ENCODE data around the gene P2RY1.
"Not testable (repeated sequence)": the region's sequence is repeated elsewhere in the genome, so short reads cannot be mapped to it uniquely, and the experiment has no call there.

The P2RY1 gene

GRCh38 chr3:152835601-152836102 lies 721 bp downstream of the P2RY1 start:
- in situ Hi-C loops (cut with MboI; ENCODE audit: low sequenced_read_pairs), result no loop called here

- in situ Hi-C loops (cut with MboI; ENCODE audit: low sequenced_read_pairs), result no loop called here
Observed at GRCh38 chr3:152836269-152836668, 1.3 kb downstream of the P2RY1 start.

- in situ Hi-C loops (cut with MboI; ENCODE audit: low sequenced_read_pairs), result no loop called here
Observed at GRCh38 chr3:152839511-152839910, 4.6 kb downstream of the P2RY1 start.

GRCh38 chr3:152841131-152841530 lies 6.2 kb downstream of the P2RY1 start:
- in situ Hi-C loops (cut with MboI; ENCODE audit: low sequenced_read_pairs), result no loop called here

GRCh38 chr3:152842413-152842812 lies 7.5 kb downstream of the P2RY1 start:
- in situ Hi-C loops (cut with MboI; ENCODE audit: low sequenced_read_pairs), result no loop called here

GRCh38 chr3:152843955-152844354 lies 9.0 kb downstream of the P2RY1 start:
- in situ Hi-C loops (cut with MboI; ENCODE audit: low sequenced_read_pairs), result no loop called here

- in situ Hi-C loops (cut with MboI; ENCODE audit: low sequenced_read_pairs), result not testable (repeated sequence)
Observed at GRCh38 chr3:152846572-152847202, 11.8 kb downstream of the P2RY1 start.

GRCh38 chr3:152847599-152847998 lies 12.7 kb downstream of the P2RY1 start:
- in situ Hi-C loops (cut with MboI; ENCODE audit: low sequenced_read_pairs), result not testable (repeated sequence)

- in situ Hi-C loops (cut with MboI; ENCODE audit: low sequenced_read_pairs), result no loop called here
Observed at GRCh38 chr3:152849996-152850578, 15.2 kb downstream of the P2RY1 start.

GRCh38 chr3:152853196-152853595 lies 18.3 kb downstream of the P2RY1 start:
- in situ Hi-C loops (cut with MboI; ENCODE audit: low sequenced_read_pairs), result no loop called here

GRCh38 chr3:152857082-152857481 lies 22.2 kb downstream of the P2RY1 start:
- in situ Hi-C loops (cut with MboI; ENCODE audit: low sequenced_read_pairs), result no loop called here

GRCh38 chr3:152858170-152858800 lies 23.4 kb downstream of the P2RY1 start:
- in situ Hi-C loops (cut with MboI; ENCODE audit: low sequenced_read_pairs), result no loop called here

GRCh38 chr3:152860736-152861135 lies 25.8 kb downstream of the P2RY1 start:
- in situ Hi-C loops (cut with MboI; ENCODE audit: low sequenced_read_pairs), result no loop called here

GRCh38 chr3:152865668-152866245 lies 30.8 kb downstream of the P2RY1 start:
- in situ Hi-C loops (cut with MboI; ENCODE audit: low sequenced_read_pairs), result no loop called here

- in situ Hi-C loops (cut with MboI; ENCODE audit: low sequenced_read_pairs), result no loop called here
Observed at GRCh38 chr3:152870027-152870426, 35.1 kb downstream of the P2RY1 start.

- in situ Hi-C loops (cut with MboI; ENCODE audit: low sequenced_read_pairs), result not testable (repeated sequence)
Observed at GRCh38 chr3:152873314-152873713, 38.4 kb downstream of the P2RY1 start.

- in situ Hi-C loops (cut with MboI; ENCODE audit: low sequenced_read_pairs), result no loop called here
Observed at GRCh38 chr3:152874896-152875749, 40.2 kb downstream of the P2RY1 start.

- in situ Hi-C loops (cut with MboI; ENCODE audit: low sequenced_read_pairs), result no loop called here
Observed at GRCh38 chr3:152879130-152879789, 44.3 kb downstream of the P2RY1 start.

GRCh38 chr3:152879790-152880174 lies 44.9 kb downstream of the P2RY1 start:
- in situ Hi-C loops (cut with MboI; ENCODE audit: low sequenced_read_pairs), result no loop called here

- in situ Hi-C loops (cut with MboI; ENCODE audit: low sequenced_read_pairs), result no loop called here
Observed at GRCh38 chr3:152885076-152885475, 50.1 kb downstream of the P2RY1 start.
